Measurements from ENCODE around the gene CUX1. TPM values are rescaled to one million over a fixed set of nuclear protein-coding genes. Genes with fewer than 3 reads are reported as not detected.
"Not testable (repeated sequence)": the region's sequence is repeated elsewhere in the genome, so short reads cannot be mapped to it uniquely, and the experiment has no call there.

Gene CUX1
- total RNA-seq, 1 donor from 2014 or later, result 46.5 TPM

DNA sequence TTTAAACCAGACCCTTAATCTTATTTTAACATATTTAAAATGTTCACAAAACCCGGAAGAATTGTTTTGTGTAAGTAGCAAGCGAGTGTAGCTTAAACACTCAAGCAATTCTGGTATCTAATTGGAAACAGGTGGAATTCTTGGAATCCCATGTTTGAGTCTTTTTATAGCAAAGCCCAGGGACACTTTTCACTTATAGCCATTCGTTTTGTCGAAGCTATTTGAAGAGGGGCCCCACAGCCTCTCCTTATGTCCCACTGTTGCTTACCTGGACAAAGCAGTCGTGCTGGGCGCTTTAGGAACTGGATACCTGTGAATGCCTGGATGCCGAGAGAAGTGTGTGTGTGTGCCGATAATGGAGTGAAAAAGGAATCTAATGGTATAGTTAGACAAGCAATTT lies 3.3 kb downstream of the CUX1 start:
- no peak for DNase-seq (ENCODE audit: low read depth)

DNA sequence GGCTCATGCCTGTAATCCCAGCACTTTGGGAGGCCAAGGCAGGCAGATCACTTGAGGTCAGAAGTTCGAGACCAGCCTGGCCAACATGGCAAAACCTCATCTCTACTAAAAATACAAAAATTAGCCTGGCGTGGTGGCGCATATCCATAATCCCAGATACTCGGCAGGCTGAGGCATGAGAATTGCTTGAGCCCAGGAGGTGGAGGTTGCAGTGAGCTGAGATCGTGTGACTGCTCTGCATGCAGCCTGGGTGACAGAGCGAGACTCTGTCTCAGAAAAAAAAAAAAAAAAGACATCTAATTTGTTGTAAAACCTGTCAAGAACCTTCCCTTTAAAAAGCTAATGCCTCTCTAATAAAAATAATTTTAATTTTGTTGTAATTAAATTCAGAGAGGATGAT lies 5.2 kb downstream of the CUX1 start:
- not testable (repeated sequence) for DNase-seq (ENCODE audit: low read depth)

DNA sequence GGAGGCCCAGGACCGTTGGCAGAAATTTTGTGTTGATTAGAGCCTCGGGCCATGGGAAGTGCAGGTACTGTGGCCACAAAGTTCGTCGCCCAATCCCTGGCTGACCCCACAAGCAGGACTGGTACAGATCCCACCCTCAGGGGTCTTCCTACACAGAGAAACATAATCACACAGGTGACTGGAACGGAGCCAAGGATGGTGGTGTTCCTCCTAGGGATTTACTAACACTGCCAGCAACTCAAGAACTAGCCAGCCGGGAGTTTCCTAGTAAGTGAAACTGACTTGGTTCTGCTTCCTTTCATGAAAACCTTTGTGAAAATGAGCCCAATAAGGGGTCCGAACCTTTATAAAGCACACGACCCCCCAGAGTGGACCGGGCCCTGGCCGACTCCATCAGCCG lies 5.7 kb downstream of the CUX1 start:
- no peak for DNase-seq (ENCODE audit: low read depth)

DNA sequence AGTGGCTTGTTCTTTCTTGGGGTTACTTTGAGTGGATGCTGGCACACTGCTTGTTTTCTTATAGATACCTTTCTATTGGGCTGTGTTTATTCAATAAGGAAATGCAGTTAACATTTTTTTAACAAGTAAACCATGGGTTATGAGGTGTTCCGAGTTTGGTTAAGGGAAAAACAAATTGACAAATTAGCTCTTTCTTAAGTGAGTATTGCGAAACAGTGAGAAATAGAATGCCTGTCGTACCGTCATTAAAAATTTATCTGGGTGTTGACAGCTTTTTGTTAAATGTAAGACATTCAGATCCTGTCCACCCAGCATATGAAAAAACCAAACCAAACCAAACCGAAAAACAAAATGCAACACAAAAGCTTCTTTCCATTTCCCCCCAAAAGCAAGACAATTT lies 6.2 kb downstream of the CUX1 start:
- no peak for DNase-seq (ENCODE audit: low read depth)

DNA sequence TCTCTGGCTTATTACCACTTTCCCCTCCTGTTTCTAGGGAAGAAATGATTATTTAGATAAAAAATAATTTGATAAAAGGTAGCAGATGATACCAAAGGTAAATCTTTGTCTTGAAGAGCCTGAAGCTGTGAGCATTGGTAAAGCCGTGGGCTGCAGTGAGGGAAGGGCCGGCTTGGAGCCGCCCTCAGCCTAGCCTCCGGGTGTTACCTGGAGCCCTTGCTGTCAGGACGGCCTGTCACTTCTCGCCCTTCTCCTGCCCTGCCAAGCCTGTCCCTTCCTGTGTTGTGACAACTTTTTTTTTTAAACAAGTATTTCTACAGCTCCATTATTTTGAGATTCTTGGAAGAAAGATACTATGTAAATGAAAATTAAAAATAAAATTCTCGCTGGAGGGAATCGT lies 7.0 kb downstream of the CUX1 start:
- no peak for DNase-seq (ENCODE audit: low read depth)

DNA sequence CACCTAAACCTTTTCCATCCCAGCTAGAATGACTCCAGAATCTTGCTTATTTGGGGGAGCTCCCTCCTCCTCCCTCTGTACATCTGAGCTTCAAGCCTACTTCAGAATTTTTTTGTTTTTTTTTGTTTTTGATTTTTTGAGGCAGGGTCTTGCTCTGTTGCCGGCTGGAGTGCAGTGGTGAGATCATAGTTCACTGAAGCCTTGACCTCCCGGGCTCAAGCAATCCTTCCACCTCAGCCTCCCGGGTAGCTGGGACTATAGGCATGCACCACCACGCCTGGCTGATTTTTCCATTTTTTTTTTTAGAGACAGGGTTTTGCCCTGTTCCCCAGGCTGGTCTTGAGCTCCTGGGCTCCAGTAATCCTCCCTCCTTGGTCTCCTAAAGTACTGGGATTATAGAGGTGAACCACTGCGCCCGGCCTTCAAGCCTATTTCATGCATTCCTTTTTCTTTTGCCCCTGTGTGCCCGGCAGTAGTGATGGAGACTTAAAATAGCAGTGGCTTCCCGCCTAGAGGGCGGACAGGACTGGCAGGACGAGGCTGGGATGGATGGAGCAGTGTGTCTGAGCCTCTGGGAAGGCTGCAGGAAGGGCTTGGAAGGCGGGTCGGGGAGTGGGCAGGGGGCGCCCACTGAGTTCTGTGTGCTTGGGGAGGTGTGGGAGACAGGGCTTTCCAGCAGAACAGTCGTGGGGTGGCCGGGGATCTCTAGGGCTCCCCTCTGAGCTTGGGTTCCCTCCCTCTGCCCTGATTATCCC lies 8.8 kb downstream of the CUX1 start:
- DNase-seq (ENCODE audit: low read depth), result no peak

DNA sequence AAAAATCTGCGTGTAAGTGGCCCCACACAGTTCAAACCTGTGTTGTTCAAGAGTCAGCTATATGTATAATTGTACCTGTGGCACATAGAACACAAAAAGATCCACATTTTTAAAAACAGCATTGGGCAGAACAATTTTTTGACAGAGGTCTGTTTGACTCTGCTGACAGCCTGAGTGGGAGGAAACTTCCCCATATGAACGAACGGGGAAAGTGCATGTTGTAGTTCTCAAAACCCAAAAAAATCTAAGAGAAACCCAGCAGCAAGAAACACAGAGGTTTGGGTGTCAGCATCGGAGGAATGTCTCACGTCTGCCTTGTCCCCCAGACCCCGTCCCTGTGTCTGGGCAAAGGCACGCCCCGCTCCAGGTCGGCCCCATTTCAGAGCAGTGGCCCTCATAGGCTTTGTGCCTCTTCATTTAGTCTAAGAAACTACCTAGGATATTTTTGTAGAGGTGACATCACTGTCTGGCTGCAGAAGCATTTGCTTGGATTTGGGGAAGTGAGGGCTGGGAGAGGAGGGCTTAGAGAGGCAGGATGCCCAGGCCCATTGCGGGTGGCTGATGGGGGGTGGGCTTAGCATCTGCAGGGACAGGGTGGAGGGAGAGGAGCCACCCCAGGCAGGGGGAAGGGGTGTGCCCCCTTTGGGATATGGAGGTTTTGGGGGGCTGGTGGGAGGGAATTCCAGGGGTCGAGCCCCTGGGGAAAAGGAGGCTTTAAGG lies 11.0 kb downstream of the CUX1 start:
- DNase-seq (ENCODE audit: low read depth), result peak; percentile 34

DNA sequence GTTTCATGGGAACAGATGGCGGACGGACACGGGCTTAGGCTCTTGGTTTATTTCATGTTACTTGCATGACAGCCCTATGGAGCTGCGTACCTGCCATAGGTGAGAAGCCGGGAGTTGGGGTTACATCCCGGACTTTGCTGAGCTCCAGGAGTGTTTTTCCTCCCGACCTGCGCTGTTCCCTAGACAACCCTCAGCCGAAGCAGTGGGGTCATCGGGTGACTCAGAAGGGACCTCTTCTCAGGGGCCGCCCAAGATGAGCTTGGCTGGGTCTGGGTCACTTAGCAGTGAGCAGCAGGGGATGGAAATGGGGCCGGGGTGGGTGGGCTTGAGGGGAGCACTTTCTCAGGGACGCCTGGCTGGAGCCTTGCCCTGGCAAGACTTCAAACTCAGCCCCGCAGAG lies 11.9 kb downstream of the CUX1 start:
- DNase-seq (ENCODE audit: low read depth), result no peak

DNA sequence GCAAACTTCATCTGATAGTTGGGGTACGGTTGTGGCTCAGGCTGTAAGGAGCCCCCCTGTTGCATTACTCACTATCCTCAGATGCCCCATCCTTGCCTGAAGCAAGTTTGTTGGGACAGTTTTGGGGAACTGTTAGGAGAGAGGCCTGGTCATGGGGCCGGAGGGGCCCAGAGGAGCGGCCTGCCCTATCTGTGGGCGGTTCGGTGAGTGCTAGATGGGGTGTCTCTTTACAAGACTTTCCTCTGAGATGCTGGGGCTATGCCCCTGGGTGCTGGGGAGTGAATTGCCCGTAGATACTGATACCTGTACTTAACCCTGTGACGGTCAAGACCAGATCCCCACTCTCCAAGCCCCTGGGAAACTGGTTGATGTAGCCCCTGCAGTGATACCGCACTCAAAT lies 12.4 kb downstream of the CUX1 start:
- no peak for DNase-seq (ENCODE audit: low read depth)

DNA sequence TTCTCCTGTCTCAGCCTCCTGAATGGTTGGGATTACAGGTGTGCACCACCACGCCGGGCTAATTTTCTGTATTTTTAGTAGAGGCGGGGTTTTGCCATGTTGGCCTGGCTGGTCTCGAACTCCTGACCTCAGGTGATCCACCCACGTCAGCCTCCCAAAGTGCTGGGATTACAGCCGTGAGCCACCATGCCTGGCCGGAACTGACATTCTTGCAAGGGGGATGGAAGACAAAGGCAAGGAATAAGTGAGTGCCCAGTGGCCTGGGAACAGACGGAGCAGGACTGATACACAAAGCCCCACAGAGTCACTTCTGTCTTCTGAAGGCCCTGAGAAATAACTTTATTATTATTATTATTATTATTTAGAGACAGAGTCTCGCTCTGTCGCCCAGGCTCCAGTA lies 14.0 kb downstream of the CUX1 start:
- DNase-seq (ENCODE audit: low read depth), result not testable (repeated sequence)

DNA sequence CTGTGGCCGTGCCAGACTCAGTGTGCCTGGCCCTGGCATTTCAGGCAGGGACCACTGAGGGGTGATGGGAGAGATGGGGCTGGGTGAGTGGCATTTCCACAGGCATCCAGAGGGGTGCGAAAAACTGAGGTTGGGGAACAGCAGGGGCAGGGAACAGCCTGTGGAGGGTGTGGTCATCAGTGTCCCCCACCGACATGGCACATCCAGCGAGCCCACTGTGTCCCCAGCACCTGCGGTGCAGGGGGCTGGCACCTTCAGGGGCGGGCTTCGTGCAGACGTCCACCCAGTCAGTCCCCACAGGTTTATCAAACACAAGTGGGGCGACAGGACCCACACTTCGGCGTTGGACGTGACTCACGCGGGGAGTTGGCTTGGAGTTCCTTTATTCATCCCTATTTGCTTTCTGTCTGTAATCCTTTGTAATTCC lies 14.8 kb downstream of the CUX1 start:
- no peak for DNase-seq (ENCODE audit: low read depth)

DNA sequence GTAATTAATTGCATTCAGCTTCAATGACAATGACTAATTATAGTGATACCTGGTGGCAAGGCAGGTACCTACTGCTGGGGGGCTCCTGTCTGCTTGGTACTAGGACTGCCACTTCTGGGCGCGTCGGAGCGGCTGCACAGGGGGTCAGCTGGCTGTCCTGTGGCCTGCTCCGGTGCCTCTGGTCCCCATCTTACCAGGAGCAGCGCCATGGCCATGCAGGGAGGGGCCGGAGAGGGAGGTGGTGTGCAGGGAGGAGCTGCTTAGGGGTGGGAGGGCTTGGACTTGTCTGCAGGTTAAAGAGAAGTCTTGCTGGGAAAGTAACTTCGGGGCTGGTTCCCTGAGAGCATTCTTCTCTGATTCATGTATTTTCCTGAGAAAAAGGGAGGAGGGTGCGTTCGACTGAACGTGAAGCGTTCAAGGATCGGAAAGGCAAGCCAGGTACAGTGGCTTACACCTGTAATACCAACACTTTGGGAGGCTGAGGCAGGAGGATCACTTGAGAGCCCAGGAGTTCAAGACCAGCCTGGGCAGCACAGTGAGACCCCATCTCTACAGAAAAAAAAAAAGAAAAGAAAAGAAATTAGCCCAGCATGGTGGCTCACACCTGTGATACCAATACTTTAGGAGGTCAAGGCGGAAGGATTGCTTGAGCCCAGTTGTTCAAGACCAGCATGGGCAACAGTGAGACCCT lies 15.4 kb downstream of the CUX1 start:
- no peak for DNase-seq (ENCODE audit: low read depth)

DNA sequence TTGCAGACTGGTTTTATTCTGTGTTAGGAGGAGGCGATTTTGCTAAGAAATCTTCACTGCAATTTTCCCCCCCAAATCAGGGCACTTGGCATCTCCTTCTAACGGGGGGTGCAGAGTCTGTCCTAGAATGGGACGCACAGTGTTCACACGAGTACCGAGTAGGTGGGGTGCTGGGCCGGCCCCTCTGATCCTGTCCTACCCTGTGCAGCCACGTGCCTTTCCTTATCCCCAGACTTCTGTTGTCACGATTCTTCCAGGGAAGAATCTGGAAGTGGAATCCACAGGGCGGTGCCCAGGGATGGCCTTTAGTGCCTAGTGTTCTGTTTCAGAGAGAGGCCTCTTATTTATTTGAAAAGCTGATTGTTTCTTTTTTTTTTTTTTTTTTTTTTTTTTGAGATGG lies 16.4 kb downstream of the CUX1 start:
- DNase-seq (ENCODE audit: low read depth), result no peak

DNA sequence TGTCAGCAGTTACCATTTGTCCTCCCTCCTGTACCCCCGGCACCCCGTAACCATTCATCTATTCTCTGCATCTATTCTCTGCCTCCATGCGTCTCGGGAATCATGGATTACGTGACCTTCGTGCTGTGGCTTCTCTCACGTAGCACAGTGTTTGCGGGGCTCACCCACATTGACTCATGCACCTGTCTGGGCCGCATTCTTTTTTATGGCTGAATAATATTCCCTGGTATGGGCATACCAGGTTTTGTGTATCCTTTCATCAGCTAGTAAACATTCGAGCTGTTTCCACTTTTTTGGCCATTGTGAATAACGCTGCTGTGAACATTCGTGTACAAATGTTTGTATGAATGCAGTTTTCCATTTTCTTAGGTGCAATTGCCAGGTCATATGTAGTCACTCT lies 17.7 kb downstream of the CUX1 start:
- no peak for DNase-seq (ENCODE audit: low read depth)

DNA sequence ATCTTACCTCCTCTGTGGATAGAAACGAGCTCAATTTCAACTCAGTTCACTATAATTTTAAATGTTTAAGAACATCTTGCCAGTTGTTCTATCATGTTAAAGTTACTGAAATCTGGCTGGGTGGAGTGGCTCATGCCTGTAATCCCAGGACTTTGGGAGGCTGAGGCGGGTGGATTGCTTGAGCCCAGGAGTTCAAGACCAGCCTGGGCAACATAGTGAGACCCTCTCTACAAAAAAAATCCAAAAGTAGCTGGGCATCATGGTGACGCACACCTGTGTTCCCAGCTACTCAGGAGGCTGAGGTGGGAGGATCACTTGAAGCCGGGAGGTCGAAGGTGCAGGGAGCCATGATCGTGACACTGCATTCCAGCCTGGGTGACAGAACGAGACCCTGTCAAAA lies 20.0 kb downstream of the CUX1 start:
- DNase-seq (ENCODE audit: low read depth), result not testable (repeated sequence)

DNA sequence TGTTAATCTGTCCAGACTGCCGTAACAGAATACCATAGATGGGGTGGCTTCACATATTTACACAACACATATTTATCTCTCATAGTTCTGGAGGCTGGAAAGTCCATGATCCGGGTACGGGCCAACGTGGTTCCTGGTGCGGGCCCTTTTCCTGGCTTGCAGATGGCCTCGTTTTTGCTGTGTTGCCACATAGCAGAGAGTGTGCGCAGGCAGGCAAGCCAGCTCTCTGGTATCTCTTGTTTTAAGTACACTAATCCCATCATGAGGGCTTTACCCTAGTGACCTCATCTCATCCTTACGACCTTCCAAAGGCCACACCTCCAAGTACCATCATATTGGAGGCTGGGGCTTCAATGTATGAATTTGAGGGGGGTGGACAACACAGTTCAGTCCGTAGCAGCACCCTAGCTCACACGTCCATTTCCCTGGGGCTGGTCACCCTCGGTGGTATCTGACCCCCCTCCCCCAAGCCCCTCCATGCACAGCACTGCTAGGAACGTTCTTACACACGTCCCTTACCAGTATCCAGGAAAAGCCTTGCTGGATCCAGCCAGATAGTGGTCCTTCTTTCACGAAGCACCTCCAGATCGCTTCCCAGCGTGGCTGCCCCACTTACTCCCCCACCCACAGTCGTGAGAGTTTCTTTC lies 21.5 kb downstream of the CUX1 start:
- no peak for DNase-seq (ENCODE audit: low read depth)

DNA sequence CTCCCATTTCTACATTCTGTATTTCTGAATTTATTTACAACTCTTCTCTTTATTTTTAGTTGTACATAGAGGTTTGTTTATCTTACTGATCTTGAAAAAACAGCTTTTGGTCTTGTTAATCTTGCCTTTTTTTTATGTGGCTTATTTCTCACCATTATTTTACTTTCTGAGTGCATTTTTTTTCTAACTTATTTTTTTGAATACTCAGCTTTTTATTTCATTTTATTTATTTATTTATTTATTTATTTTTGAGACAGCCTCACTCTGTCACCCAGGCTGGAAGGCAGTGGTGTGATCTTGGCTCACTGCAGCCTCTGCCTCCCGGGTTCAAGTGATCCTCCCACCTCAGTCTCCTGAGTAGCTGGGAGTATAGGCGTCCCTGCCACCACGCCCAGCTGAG lies 23.9 kb downstream of the CUX1 start:
- no peak for DNase-seq (ENCODE audit: low read depth)

DNA sequence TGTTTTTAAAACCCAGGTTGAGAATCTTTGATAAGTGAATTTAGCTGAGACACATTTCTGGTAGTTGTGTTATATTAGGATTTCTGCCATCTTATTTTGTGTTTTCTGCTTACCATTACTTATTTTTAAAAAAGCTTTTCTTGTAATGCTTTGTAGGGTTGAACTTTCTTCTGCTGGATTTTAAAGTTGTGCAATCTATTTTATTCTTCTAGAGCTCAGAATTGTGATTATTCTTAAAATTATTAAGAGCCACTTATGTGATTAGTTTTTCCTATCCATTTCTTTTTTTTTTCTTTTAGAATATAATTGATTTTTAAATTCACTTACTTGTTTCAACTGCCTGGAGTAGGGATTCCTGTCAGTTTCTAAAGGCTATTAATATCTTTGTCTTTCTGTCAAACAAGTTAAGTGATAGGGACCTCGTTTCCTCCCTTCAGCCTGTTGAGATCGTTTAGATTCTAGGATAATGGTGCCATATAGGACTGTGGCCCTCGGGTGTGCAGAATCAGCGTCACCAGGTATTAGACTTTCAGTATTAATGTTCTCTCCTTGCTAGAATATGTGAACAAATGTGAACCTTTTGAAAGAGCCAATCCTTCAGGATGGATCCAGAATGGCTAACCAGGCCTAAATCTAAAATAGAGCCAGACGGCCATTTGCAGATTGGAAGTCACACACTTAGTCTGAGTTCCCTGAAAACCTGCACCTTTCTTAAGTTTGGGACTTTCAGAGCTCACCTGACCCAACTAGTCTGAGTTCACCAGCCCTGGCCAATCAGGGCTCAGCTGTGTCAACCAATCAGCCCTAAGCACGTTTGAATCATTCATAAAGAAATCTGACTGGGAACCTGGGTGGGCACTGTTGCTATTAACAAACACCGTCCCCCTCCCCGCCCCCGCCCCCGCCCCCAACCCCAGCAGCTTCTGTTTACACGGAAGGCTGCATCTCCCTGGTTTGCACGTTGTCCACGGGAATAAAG lies 26.2 kb downstream of the CUX1 start:
- DNase-seq (ENCODE audit: low read depth), result no peak

DNA sequence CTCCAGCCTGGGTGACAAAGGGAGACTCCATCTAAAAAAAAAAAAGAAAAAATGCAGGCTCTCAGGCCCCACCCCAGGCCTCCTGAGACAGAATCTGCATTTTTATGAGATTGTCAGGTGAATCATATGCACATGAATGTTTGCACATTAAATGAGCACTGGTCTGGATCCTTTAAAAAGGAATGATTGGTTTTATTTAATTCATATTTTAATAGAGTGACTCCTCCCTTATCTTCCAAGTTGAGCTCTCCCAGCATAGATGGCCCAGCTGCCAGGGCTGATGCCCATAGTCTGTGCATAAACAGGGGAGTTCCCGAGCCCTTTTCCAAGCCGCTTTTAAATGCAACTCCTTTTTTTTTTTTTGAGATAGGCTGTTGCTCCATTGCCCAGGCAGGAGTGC lies 28.5 kb downstream of the CUX1 start:
- no peak for DNase-seq (ENCODE audit: low read depth)

DNA sequence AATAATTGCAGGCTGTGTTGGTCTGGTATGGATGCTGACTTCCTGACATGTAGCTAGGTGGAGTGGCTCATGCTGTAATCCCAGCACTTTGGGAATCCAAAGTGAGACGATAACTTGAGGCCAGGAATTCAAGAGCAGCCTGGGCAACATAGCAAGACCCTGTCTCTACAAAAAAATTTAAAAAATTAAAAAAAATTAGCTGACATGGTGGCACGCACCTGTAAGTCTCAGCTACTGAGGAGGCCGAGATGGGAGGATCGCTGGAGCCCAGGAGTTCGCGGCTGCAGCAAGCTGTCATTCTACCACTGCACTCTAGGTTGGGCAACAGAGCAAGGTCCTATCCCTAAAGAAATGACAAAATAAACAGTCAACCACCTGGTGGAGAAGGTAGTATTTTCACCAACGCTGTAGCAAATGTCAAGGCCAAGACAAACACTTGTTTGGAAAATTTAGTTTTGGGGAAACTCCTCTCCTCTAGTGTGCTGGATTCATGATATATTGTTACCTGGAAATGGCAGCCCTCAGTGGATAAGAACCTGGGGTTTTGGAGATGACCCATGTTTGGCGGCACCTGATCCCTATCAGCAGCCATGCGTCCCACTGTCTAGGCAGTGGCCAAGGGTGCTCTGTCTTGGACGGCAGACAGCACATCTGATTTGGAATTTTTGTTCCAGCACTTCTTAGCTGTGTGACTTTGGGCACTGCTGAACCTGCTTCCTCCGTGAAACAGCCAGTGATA lies 29.5 kb downstream of the CUX1 start:
- no peak for DNase-seq (ENCODE audit: low read depth)

Data from myocyte (in vitro differentiated cells).